IMR-90 (cell line): Measurements from ENCODE around the gene HIVEP3.

ENCODE experiments used
- BHLHE40 ChIP-seq: fragments of 150-350 bp; IDR thresholded peaks from 2 replicates; pipeline ENCODE4 v1.6.1; 2016; ENCODE audit warnings: mild to moderate bottlenecking, low read depth, low read length
- CEBPB ChIP-seq: IDR thresholded peaks from 2 replicates; pipeline ENCODE4 v1.6.1; 2012; ENCODE audit warnings: low read depth, low read length, improper control_type of control experiment
- FOS ChIP-seq: fragments of 150-350 bp; IDR thresholded peaks from 2 replicates; pipeline ENCODE4 v1.6.1; 2016; ENCODE audit warnings: low read depth, low read length
- MAFK ChIP-seq: IDR thresholded peaks from 2 replicates; pipeline ENCODE4 v1.6.1; 2012; ENCODE audit warnings: low read depth, low read length, improper control_type of control experiment
- MAZ ChIP-seq: IDR thresholded peaks from 2 replicates; pipeline ENCODE4 v1.6.1; 2012; ENCODE audit warnings: low read depth, mild to moderate bottlenecking, low read length, improper control_type of control experiment, moderate library complexity, borderline replicate concordance
- MXI1 ChIP-seq: IDR thresholded peaks from 2 replicates; pipeline ENCODE4 v1.6.1; 2012; ENCODE audit warnings: low read depth, mild to moderate bottlenecking, low read length, moderate library complexity, borderline replicate concordance
- NFE2L2 ChIP-seq: fragments of 150-350 bp; IDR thresholded peaks from 2 replicates; pipeline ENCODE4 v1.6.1; 2016; ENCODE audit warnings: low read depth, mild to moderate bottlenecking, low read length
- POLR2A ChIP-seq: IDR thresholded peaks from 2 replicates; pipeline ENCODE4 v1.6.1; 2012; ENCODE audit warnings: mild to moderate bottlenecking, low read depth, low read length
- RAD21 ChIP-seq: IDR thresholded peaks from 2 replicates; pipeline ENCODE4 v1.6.1; 2012; ENCODE audit warnings: low read length, improper control_type of control experiment
- RFX5 ChIP-seq: IDR thresholded peaks from 2 replicates; pipeline ENCODE4 v1.8.0; 2012; ENCODE audit warnings: low read depth, mild to moderate bottlenecking, low read length, moderate library complexity
- SMC3 ChIP-seq: fragments of 150-350 bp; IDR thresholded peaks from 2 replicates; pipeline ENCODE4 v1.6.1; 2016; ENCODE audit warnings: low read depth, mild to moderate bottlenecking, antibody characterized with exemption, low read length, moderate library complexity
- TF ChIP-seq, protein P1 (sequence below): conservative IDR thresholded peaks from 2 replicates; pipeline ENCODE4 v1.5.1; 2012; ENCODE audit warnings: mild to moderate bottlenecking, low read depth, low read length, improper control_type of control experiment
- TF ChIP-seq, protein P2 (sequence below): fragments of 150-350 bp; IDR thresholded peaks from 2 replicates; pipeline ENCODE4 v1.6.1; 2016; ENCODE audit warnings: low read depth, mild to moderate bottlenecking, low read length, moderate library complexity, borderline replicate concordance
- TF ChIP-seq, protein P3 (sequence below): fragments of 150-350 bp; IDR thresholded peaks from 2 replicates; pipeline ENCODE4 v1.6.1; 2017; ENCODE audit warnings: mild to moderate bottlenecking, antibody characterized with exemption, low read length, low read depth

DNA sequence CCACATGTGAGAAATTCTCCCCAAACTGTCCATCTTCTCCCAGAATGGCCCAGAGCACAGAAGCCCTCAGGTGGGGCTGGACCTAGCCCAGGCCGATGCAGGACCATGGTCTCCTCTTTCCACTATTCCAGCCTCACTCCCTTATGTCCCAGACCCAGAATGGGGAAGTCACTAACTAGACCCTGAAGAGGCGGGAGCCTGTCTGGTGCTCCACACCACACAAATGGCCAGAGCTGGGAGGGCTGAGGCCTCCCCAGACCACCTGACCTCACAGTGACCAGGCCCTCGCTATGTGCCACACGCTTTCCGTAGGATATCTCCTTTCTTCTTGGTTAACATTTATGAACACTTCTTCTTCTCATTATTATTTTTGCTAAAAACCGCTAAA is 379.3 kb downstream of the HIVEP3 start:
- TF ChIP-seq, protein P1, sequence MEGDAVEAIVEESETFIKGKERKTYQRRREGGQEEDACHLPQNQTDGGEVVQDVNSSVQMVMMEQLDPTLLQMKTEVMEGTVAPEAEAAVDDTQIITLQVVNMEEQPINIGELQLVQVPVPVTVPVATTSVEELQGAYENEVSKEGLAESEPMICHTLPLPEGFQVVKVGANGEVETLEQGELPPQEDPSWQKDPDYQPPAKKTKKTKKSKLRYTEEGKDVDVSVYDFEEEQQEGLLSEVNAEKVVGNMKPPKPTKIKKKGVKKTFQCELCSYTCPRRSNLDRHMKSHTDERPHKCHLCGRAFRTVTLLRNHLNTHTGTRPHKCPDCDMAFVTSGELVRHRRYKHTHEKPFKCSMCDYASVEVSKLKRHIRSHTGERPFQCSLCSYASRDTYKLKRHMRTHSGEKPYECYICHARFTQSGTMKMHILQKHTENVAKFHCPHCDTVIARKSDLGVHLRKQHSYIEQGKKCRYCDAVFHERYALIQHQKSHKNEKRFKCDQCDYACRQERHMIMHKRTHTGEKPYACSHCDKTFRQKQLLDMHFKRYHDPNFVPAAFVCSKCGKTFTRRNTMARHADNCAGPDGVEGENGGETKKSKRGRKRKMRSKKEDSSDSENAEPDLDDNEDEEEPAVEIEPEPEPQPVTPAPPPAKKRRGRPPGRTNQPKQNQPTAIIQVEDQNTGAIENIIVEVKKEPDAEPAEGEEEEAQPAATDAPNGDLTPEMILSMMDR, result no peak
- TF ChIP-seq MXI1 (no peak), RAD21 (no peak), POLR2A (no peak), MAZ (no peak), RFX5 (no peak), SMC3 (no peak), NFE2L2 (no peak), CEBPB (no peak), FOS (no peak), BHLHE40 (no peak), MAFK (no peak)
- TF ChIP-seq, protein P2, sequence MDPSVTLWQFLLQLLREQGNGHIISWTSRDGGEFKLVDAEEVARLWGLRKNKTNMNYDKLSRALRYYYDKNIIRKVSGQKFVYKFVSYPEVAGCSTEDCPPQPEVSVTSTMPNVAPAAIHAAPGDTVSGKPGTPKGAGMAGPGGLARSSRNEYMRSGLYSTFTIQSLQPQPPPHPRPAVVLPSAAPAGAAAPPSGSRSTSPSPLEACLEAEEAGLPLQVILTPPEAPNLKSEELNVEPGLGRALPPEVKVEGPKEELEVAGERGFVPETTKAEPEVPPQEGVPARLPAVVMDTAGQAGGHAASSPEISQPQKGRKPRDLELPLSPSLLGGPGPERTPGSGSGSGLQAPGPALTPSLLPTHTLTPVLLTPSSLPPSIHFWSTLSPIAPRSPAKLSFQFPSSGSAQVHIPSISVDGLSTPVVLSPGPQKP, result no peak
- TF ChIP-seq, protein P3, sequence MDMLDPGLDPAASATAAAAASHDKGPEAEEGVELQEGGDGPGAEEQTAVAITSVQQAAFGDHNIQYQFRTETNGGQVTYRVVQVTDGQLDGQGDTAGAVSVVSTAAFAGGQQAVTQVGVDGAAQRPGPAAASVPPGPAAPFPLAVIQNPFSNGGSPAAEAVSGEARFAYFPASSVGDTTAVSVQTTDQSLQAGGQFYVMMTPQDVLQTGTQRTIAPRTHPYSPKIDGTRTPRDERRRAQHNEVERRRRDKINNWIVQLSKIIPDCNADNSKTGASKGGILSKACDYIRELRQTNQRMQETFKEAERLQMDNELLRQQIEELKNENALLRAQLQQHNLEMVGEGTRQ, result no peak
